Measurements from ENCODE around the gene CSTF1.

The CSTF1 gene

DNA sequence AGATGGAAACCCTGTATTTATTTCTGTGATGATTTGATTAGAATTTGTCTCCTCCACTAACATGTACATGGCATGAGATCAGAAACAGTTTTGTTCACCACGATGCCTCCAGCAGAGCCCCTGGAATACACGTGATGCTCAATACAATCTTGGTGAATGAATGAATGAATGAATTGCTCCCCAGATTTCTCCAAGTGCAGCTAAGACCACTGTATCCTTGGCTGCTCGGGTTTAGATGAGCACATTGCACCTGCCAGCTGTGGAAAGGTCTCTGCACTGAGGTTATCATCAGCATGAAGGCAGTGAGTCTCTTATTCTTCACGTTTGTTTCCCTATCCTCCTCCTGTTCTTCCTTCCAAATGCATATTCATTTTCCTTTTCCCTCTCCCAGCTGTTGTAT, 37.5 kb downstream of the CSTF1 start:
- no peaks in the 10 kb centered on the region for H3K9me3 Mint-ChIP-seq
- H3K27me3 Mint-ChIP-seq: peaks cover 4% of the 10 kb centered on the region
- intact Hi-C loops (cut with micrococcal nuclease): no loop called here
- H3K4me3 Mint-ChIP-seq: no peak overlapping the region
- H3K4me1 Mint-ChIP-seq (ENCODE audit: low read depth): peaks cover 80% of the 10 kb centered on the region
- H3K36me3 Mint-ChIP-seq (ENCODE audit: low read depth): peaks cover 58% of the 10 kb centered on the region
- peak overlapping the region; percentile 52 for H3K27ac Mint-ChIP-seq

DNA sequence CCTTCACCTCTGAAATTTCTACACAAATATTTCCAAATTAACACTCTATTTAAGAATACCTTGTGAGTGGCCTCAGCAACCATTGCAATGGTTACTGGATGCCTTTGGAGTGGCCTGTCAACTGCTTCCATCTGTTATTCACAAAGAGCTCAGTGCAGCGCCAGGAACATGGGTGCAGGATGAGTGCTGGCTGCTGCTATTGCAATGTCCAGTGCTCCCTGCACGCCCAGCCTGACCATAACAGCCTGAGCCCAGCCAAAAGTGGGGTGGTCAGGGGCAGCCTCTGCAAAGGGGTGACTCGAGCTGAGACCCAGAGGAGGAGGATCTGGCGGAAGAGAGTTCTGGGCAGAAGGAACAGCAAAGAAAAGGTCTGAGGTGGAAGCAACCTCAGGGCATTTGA, 38.0 kb downstream of the CSTF1 start:
- intact Hi-C loops (cut with micrococcal nuclease): no loop called here
- peaks cover 77% of the 10 kb centered on the region for H3K4me1 Mint-ChIP-seq (ENCODE audit: low read depth)
- H3K36me3 Mint-ChIP-seq (ENCODE audit: low read depth): peaks cover 54% of the 10 kb centered on the region
- peak overlapping the region; percentile 19 for H3K27ac Mint-ChIP-seq
- no peak overlapping the region for H3K4me3 Mint-ChIP-seq
- peaks cover 4% of the 10 kb centered on the region for H3K27me3 Mint-ChIP-seq
- no peaks in the 10 kb centered on the region for H3K9me3 Mint-ChIP-seq

DNA sequence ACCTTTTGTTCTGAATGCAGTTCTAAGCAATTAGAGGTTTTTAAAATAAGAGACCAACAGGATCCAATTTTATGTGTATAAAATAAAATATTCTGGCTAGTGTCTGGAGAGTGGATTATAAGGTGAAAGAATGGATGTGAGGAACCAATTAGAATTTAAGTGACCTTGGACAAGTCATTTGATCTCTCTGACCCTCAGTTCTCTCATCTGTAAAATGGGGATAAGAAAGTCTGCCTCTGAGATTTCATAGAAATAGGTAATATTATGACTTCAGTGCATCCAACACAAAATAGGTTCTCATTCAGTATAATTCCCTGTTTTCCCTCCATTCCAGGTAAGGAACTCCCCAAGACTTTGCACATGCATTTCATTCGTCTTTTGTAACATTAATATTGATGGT, 38.5 kb downstream of the CSTF1 start:
- Mint-ChIP-seq H3K27ac (peak overlapping the region; percentile 19), H3K9me3 (no peaks in the 10 kb centered on the region), H3K4me1 (ENCODE audit: low read depth) (peaks cover 78% of the 10 kb centered on the region), H3K36me3 (ENCODE audit: low read depth) (peaks cover 50% of the 10 kb centered on the region), H3K4me3 (no peak overlapping the region), H3K27me3 (peaks cover 4% of the 10 kb centered on the region)
- intact Hi-C loops (cut with micrococcal nuclease): no loop called here

DNA sequence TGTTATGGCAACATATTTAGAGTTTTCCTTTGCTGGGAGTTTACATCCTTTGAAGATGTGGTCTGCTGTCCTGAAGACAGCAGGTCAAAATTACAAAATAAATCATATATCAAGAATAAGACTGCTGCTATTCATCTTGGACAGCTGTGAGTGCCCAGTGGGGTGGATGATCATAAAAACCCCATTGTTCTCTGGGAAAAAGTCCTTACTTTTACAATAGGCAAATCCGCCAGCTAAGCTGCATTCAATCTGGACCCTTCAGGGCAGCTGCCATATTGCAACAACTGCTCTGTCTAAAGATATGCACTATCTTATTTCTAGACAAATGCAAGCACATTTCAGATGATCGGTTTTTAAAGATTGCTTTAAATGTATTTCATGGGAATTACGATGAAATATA, 39.0 kb downstream of the CSTF1 start:
- intact Hi-C loops (cut with micrococcal nuclease): no loop called here
- Mint-ChIP-seq H3K27ac (no peak overlapping the region), H3K36me3 (ENCODE audit: low read depth) (peaks cover 46% of the 10 kb centered on the region), H3K4me1 (ENCODE audit: low read depth) (peaks cover 73% of the 10 kb centered on the region), H3K9me3 (no peaks in the 10 kb centered on the region), H3K27me3 (peaks cover 4% of the 10 kb centered on the region), H3K4me3 (no peak overlapping the region)

DNA sequence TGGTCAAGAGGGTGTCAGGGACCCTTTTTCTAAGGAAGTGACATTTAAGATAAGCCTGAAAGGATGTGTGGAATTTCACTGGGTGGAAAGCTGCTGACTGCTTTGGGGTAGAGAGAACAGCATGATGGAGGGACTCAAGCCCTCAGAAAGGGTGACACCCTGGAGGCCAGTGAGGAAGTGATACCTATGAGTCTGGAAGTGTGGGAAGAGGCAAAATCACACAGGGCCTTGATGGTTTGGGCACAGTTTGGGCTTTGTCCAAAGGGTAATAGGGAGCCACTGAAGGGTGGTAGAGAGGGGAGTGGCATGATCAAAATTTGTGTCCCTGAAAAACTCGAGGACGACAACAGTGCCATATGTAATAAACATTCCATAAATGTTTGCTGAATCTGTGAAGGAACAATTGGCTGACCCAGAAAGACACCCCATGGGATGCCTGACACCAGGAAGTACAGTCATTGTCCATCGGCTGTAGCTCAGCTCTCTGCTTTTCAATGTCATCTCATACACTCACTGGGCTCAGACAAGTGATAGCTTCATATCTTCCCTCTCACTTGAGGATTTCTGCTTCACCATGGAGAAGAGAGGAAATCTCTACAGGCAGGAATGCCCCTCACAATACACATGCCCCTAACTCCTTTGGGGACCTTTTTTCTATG, 40.9 kb downstream of the CSTF1 start:
- Mint-ChIP-seq H3K9me3 (no peaks in the 10 kb centered on the region), H3K27ac (peak overlapping the region; percentile 71), H3K36me3 (ENCODE audit: low read depth) (peaks cover 55% of the 10 kb centered on the region), H3K27me3 (peaks cover 4% of the 10 kb centered on the region), H3K4me1 (ENCODE audit: low read depth) (peaks cover 59% of the 10 kb centered on the region), H3K4me3 (no peak overlapping the region)
- intact Hi-C loops (cut with micrococcal nuclease): no loop called here

DNA sequence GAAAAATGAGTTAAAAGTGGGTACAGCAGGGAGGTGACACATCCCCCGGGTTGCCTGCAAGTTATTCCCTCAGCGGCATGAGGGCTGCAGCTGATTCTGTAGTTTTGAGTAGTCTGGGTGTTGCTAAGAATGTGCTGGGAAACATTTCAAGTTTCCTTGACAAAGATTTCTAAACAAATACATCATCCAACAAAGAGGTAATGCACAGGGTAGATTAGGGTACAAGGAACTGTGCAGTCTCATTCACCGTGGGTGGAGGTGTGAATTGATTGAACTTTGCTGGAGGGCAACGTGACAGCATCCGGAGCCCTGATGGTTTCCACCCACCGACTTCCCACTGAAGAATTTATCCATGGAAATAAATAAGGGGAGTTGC, 41.4 kb downstream of the CSTF1 start:
- H3K27me3 Mint-ChIP-seq: peaks cover 4% of the 10 kb centered on the region
- peak overlapping the region; percentile 71 for H3K27ac Mint-ChIP-seq
- no peak overlapping the region for H3K4me3 Mint-ChIP-seq
- peaks cover 59% of the 10 kb centered on the region for H3K4me1 Mint-ChIP-seq (ENCODE audit: low read depth)
- intact Hi-C loops (cut with micrococcal nuclease): no loop called here
- H3K36me3 Mint-ChIP-seq (ENCODE audit: low read depth): peaks cover 60% of the 10 kb centered on the region
- no peaks in the 10 kb centered on the region for H3K9me3 Mint-ChIP-seq

DNA sequence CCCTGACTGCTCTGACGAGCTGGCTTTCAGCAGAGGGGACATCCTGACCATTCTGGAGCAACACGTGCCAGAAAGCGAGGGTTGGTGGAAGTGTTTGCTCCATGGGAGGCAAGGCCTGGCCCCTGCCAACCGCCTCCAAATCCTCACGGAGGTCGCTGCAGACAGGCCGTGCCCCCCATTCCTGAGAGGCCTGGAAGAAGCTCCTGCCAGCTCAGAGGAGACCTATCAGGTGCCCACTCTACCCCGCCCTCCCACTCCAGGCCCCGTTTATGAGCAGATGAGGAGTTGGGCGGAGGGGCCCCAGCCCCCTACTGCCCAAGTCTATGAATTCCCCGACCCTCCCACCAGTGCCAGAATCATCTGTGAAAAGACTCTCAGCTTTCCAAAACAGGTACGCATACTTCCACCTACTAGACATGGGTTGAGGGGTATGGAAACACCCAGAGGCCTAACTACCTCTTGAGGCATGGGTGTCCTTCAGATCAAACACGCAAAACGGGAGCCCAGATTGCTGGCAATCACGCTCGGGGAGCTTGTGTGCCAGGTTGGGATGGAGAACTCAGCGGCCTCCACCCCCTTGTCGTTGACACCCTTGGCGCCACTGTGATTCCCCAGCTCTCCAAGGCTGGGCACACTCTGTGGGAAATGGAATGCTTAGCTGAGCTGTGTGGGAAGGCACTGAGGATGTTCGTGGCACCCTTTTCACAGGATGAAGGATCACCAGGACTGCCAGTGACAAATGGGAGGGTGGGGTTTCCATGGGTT, 44.9 kb downstream of the CSTF1 start:
- H3K4me1 Mint-ChIP-seq (ENCODE audit: low read depth): peaks cover 50% of the 10 kb centered on the region
- H3K36me3 Mint-ChIP-seq (ENCODE audit: low read depth): peaks cover 50% of the 10 kb centered on the region
- H3K4me3 Mint-ChIP-seq: no peak overlapping the region
- H3K27me3 Mint-ChIP-seq: no peaks in the 10 kb centered on the region
- peak overlapping the region; percentile 45 for H3K27ac Mint-ChIP-seq
- intact Hi-C loops (cut with micrococcal nuclease): no loop called here
- no peaks in the 10 kb centered on the region for H3K9me3 Mint-ChIP-seq

DNA sequence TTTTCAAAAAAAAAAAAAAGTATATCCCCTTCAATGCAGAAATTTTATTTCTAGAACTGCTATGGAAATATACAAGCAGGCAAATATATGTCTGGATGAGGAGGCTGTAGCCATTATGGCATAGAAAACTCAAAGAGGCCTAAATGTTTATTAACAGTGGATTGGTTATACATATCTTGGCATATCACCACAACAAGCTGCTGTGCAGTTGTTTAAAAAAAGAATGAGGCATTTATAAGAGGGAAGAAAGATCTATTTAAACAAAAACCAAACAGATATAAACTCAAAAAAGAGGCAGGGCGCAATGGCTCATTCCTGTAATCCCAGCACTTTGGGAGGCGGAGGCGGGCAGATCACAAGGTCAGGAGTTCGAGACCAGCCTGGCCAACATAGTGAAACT, 45.8 kb downstream of the CSTF1 start:
- Mint-ChIP-seq H3K36me3 (ENCODE audit: low read depth) (peaks cover 48% of the 10 kb centered on the region), H3K27ac (peak overlapping the region; percentile 45), H3K9me3 (no peaks in the 10 kb centered on the region), H3K4me1 (ENCODE audit: low read depth) (peaks cover 50% of the 10 kb centered on the region), H3K4me3 (no peak overlapping the region), H3K27me3 (no peaks in the 10 kb centered on the region)
- intact Hi-C loops (cut with micrococcal nuclease): no loop called here

DNA sequence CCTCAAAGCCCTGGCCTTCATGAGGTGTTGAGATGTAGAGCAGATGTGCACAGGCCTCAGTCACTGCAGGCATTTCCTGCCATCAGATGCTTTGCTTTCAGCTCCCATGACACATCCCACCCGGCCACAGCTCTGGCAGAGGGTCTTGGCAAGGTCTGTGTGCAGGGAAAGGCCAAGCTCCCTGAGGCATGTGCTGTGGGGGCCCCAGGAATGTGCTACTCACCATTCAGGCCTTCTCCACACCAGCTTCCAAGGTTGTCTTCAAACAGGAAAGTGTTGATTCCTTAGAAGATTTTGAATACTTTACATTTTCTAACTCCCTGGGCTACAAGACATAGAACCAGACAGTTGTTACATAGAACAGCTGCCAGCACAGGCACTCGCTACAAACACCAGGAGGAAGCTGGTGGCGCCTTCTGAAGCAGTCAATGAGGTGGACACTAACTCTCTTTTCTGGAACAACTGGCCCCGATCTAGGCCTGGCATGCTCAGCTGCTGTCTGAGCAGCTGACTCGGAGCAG, 47.4 kb downstream of the CSTF1 start:
- H3K4me3 Mint-ChIP-seq: no peak overlapping the region
- H3K27ac Mint-ChIP-seq: peak overlapping the region; percentile 57
- intact Hi-C loops (cut with micrococcal nuclease): no loop called here
- peaks cover 46% of the 10 kb centered on the region for H3K4me1 Mint-ChIP-seq (ENCODE audit: low read depth)
- peaks cover 56% of the 10 kb centered on the region for H3K36me3 Mint-ChIP-seq (ENCODE audit: low read depth)
- no peaks in the 10 kb centered on the region for H3K27me3 Mint-ChIP-seq
- no peaks in the 10 kb centered on the region for H3K9me3 Mint-ChIP-seq

DNA sequence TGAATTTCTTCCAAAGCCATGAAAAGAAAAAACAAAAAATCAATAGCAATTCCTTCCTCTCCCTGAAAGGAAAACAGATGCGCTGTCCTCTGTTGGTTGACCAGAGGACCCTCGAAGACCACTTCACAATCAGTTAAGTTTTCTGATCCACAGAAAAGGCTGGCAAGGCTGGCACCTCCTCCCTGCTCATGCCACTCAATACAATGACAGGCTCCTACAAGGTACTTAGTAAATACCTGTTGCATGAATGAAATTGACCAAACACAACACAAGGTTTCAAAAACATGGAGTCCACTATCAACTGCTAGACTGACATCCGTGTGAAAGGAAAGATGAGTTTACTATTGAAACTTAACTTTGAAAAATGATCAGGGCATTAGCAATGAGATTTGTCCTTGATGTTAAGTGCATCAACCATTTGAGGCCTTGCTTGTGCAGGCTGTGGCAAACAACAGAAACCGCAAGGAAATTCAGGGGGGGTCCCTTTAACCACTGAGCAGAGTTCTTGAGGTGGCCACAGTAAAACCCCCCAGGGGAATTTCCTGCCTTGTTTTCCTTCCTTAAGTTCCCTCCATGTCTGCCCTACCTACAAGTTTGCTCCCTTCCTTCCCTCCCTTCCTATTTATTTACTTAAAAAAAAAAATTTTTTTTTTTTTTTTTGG, 48.0 kb downstream of the CSTF1 start:
- Mint-ChIP-seq H3K4me1 (ENCODE audit: low read depth) (peaks cover 44% of the 10 kb centered on the region), H3K27ac (peak overlapping the region; percentile 57), H3K27me3 (no peaks in the 10 kb centered on the region), H3K9me3 (no peaks in the 10 kb centered on the region), H3K4me3 (no peak overlapping the region), H3K36me3 (ENCODE audit: low read depth) (peaks cover 63% of the 10 kb centered on the region)
- intact Hi-C loops (cut with micrococcal nuclease): no loop called here

DNA sequence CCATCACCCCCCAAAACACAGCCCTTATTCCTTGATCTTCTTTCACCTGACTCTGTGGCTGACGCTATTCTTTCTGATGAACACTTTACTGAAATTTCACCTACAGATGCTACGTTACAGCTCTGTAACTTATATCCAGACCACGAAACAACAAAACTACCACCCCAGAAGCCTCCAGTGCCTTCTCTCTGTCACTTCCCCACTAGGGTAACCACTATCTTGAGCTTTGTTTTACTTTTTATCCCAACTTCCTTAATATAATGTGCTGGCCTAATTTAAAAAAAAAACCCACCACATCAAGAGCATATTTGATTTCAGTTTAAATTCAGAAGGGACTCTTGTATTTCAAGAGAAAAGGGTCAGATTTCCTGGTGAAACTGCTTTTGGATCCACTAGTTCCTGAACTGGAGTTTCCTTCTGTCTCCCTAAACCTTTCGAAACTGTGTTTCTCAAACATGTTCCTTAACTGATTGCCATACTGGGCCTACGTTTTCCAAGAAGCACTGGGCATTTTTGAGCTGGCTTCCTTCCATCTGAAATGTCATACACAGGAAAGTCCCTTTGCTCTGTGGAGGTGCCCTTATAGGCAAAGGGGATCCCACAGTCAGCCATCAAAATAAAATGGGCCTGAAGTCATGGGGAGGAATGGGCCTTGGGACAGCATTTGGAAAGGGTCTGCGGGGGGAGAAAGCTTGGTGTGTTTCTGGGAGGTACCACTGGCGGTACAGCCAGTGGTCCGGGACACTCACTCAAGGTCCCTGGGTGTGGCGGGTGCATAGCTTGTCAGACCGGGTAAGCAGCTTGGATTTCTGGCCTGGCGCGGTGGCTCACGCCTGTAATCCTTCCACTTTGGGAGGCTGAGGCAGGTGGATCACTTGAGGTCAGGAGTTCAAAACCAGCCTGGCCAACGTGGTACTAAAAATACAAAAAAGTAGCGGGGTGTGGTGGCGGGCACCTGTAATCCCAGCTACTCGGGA, 50.2 kb downstream of the CSTF1 start:
- Mint-ChIP-seq H3K4me3 (no peak overlapping the region), H3K27me3 (no peaks in the 10 kb centered on the region), H3K9me3 (no peaks in the 10 kb centered on the region), H3K27ac (peak overlapping the region; percentile 87), H3K4me1 (ENCODE audit: low read depth) (peaks cover 39% of the 10 kb centered on the region), H3K36me3 (ENCODE audit: low read depth) (peaks cover 72% of the 10 kb centered on the region)
- intact Hi-C loops (cut with micrococcal nuclease): loop anchor here (1.0 kb wide), 1 partner anchor 23 kb away; no protein-coding TSS in a partner anchor

DNA sequence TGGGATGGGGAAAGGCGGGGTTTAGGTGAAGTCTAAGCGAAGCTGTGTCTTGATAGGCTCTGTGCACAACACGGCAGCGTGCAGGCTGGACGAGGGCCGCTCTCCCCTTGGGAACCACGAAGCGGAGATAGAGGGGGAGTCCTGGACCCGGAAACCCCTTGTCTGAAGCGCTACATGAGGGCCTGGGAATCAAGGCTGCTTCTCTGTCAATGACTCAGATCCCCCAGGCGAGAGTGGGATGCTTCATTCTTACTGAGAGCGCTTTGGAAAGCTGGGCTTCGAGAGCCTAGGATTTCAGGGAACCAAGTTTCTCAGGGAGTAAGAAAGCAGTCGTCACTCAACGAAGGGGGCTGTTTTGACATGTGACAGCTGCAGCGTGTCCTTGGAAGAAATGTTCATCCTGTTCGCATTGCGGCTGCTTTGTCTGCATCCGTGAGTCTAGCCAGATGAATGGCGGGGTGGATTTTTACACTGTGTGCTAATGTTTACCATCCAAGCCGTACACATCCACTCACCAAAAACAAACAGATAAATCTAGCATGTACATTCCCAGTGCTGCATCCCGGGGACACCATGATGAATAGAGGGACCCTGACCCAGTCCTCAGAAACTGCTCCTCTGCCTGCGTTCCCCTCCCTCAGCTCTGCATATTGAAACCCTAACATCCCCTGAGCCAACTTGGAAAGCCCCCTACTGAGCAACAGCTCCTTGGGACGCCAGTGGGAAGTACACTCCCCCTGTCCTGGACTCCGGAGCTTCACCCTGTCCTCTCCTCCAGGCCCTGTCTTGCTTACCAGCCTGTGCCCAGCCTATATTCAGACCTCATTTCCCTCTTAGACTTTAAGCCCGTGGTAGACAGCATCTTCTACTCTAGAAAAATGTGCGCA, 51.5 kb downstream of the CSTF1 start:
- Mint-ChIP-seq H3K27ac (peak overlapping the region; percentile 87), H3K9me3 (no peaks in the 10 kb centered on the region), H3K36me3 (ENCODE audit: low read depth) (peaks cover 72% of the 10 kb centered on the region), H3K4me3 (no peak overlapping the region), H3K27me3 (no peaks in the 10 kb centered on the region), H3K4me1 (ENCODE audit: low read depth) (peaks cover 30% of the 10 kb centered on the region)
- intact Hi-C loops (cut with micrococcal nuclease): no loop called here
